HepG2 (cell line): ENCODE results near the gene STK4.

ENCODE experiments used
- BRF2 ChIP-seq: sonication (generic); formaldehyde crosslinking; IDR thresholded peaks from 2 replicates; pipeline ENCODE4 v1.8.1; 2022; ENCODE audit warnings: mild to moderate bottlenecking, missing genetic modification reagents
- CEBPZ ChIP-seq: IDR thresholded peaks from 2 replicates; pipeline ENCODE4 v1.6.1; 2012; ENCODE audit warnings: low read length, improper control_type of control experiment
- CTCF ChIP-seq: sonication (generic); formaldehyde crosslinking; IDR thresholded peaks from 2 replicates; pipeline ENCODE4 v1.5.0; 2020; ENCODE audit warnings: mild to moderate bottlenecking, missing genetic modification reagents, moderate library complexity
- GABPB1 ChIP-seq: IDR thresholded peaks from 2 replicates; pipeline ENCODE4 v1.6.1; 2016; ENCODE audit warnings: mild to moderate bottlenecking, missing genetic modification reagents, moderate library complexity, missing compliant biosample characterization
- MXD1 ChIP-seq: sonication (generic); formaldehyde crosslinking; IDR thresholded peaks from 2 replicates; pipeline ENCODE4 v1.4.0; 2020; ENCODE audit warnings: mild to moderate bottlenecking, missing genetic modification reagents
- SIN3A ChIP-seq: IDR thresholded peaks from 2 replicates; pipeline ENCODE4 v1.6.1; 2011; ENCODE audit warnings: low read depth, mild to moderate bottlenecking, control low read depth, low read length, borderline replicate concordance
- SNAPC5 ChIP-seq: sonication (generic); formaldehyde crosslinking; IDR thresholded peaks from 2 replicates; pipeline ENCODE4 v1.8.1; 2023; ENCODE audit warnings: mild to moderate bottlenecking, missing genetic modification reagents, borderline replicate concordance
- ZFP37 ChIP-seq: sonication (generic); formaldehyde crosslinking; IDR thresholded peaks from 2 replicates; pipeline ENCODE4 v1.4.0; 2020; ENCODE audit warnings: missing genetic modification reagents, borderline replicate concordance
- ZFX ChIP-seq: sonication (generic); formaldehyde crosslinking; IDR thresholded peaks from 2 replicates; pipeline ENCODE4 v1.4.0; 2020; ENCODE audit warnings: mild to moderate bottlenecking, low read depth, missing genetic modification reagents, moderate library complexity
- ZNF256 ChIP-seq: sonication (generic); formaldehyde crosslinking; conservative IDR thresholded peaks from 2 replicates; pipeline ENCODE4 v1.4.0; 2020; ENCODE audit warnings: missing genetic modification reagents
- ZNF274 ChIP-seq: sonication (generic); formaldehyde crosslinking; IDR thresholded peaks from 2 replicates; pipeline ENCODE4 v1.5.1; 2020; ENCODE audit warnings: mild to moderate bottlenecking, missing genetic modification reagents

- TF ChIP-seq ZNF256 (no peak), SIN3A (no peak), CEBPZ (no peak), ZNF274 (CRISPR knock-in tag) (no peak), SNAPC5 (CRISPR knock-in tag) (no peak), ZFP37 (no peak), GABPB1 (CRISPR knock-in tag) (no peak), BRF2 (CRISPR knock-in tag) (no peak), ZFX (CRISPR knock-in tag) (no peak), CTCF (CRISPR knock-in tag) (no peak), MXD1 (CRISPR knock-in tag) (no peak)
Observed at GRCh38 chr20:45117581-45117980, 151.3 kb downstream of the STK4 start.
